Suprapubic skin (tissue), 3 donors: ENCODE data around the gene C5orf63.

ENCODE experiments used
- POLR2AphosphoS5 ChIP-seq, 3 donors: sonication (generic); formaldehyde crosslinking; IDR thresholded peaks; one replicate each; pipeline ENCODE4 v1.6.1; 2017; ENCODE audit warnings: antibody characterized with exemption in 3 of 3
- TF ChIP-seq, protein P1 (sequence below), 2 donors: fragments of 200-600 bp in 1 of 2; fragments of 450-650 bp in 1 of 2; sonication (generic) in 1 of 2; IDR thresholded peaks; one replicate each; pipeline ENCODE4 v1.5.1; 2016 to 2019; ENCODE audit warnings: antibody characterized with exemption in 2 of 2, mild to moderate bottlenecking in 1 of 2, moderate library complexity in 1 of 2

DNA sequence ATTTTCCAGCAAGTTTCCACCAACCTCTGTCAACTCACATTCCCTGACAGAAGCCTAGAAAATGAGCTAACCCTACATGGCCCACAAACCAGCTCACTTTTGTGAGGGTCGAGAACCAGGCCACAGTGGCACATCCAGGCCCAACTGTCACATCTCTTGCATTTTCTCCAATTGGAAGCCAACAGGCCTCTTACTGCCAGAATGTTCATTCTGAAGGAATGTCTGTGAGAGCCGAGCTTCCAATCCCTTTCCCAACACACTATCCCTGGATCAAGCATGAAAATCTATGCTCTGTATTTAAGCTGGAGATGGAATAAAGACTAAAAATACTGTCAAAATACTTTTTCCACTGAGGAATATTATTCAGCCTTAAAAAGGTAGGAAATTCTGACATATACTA, 62.9 kb downstream of the C5orf63 start:
- TF ChIP-seq POLR2AphosphoS5 (IDR thresholded peaks at IDR 0.05) = no peak
- TF ChIP-seq, protein P1, sequence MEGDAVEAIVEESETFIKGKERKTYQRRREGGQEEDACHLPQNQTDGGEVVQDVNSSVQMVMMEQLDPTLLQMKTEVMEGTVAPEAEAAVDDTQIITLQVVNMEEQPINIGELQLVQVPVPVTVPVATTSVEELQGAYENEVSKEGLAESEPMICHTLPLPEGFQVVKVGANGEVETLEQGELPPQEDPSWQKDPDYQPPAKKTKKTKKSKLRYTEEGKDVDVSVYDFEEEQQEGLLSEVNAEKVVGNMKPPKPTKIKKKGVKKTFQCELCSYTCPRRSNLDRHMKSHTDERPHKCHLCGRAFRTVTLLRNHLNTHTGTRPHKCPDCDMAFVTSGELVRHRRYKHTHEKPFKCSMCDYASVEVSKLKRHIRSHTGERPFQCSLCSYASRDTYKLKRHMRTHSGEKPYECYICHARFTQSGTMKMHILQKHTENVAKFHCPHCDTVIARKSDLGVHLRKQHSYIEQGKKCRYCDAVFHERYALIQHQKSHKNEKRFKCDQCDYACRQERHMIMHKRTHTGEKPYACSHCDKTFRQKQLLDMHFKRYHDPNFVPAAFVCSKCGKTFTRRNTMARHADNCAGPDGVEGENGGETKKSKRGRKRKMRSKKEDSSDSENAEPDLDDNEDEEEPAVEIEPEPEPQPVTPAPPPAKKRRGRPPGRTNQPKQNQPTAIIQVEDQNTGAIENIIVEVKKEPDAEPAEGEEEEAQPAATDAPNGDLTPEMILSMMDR (IDR thresholded peaks at IDR 0.05) = no peak
